Kidney (tissue), 14 donors: Measurements from ENCODE around the gene NUDT16L1. TPM values are rescaled to one million over a fixed set of nuclear protein-coding genes. Genes with fewer than 3 reads are reported as not detected.

Experiments
- DNase-seq, 5 donors: peaks; one replicate each; pipeline ENCODE4 v3.0.0-alpha.2; 2013 to 2020
- FAIRE-seq: peaks from 2 replicates; lab custom pipeline; 2012; peaks lifted over from hg19 to GRCh38; lab: Jason Lieb, UNC
- H3K27ac ChIP-seq, 2 donors: one replicate each; pipeline ENCODE4 v1.7.0; 2013; ENCODE audit warnings: low read depth in 2 of 2, low read length in 2 of 2, inconsistent platforms in 1 of 2
- H3K27me3 ChIP-seq: one replicate; pipeline ENCODE4 v1.7.1; 2013; ENCODE audit warnings: low read length, inconsistent platforms; ENCODE audit not compliant: control insufficient read depth, insufficient read depth
- H3K36me3 ChIP-seq, 3 donors: one replicate each; pipeline versions ENCODE4 v1.7.0 to v1.7.1; 2013; ENCODE audit warnings: low read length in 3 of 3, control low read depth in 1 of 3, inconsistent platforms in 1 of 3; ENCODE audit not compliant: insufficient read depth in 3 of 3, control insufficient read depth in 2 of 3
- H3K4me1 ChIP-seq, 3 donors: one replicate each; pipeline versions ENCODE4 v1.7.0 to v1.7.1; 2013; ENCODE audit warnings: low read length in 3 of 3, inconsistent platforms in 1 of 3, low read depth in 1 of 3; ENCODE audit not compliant: control insufficient read depth in 2 of 3, insufficient read depth in 2 of 3
- H3K4me3 ChIP-seq, 3 donors: one replicate each; pipeline versions ENCODE4 v1.7.0 to v1.8.1; 2013; ENCODE audit warnings: low read length in 3 of 3, control low read depth in 1 of 3, inconsistent platforms in 1 of 3
- H3K9ac ChIP-seq, 3 donors: one replicate each; pipeline versions ENCODE4 v1.7.0 to v1.7.1; 2013; ENCODE audit warnings: low read length in 3 of 3, control low read depth in 1 of 3, inconsistent platforms in 1 of 3
- H3K9me3 ChIP-seq, 3 donors: one replicate each; pipeline versions ENCODE4 v1.7.0 to v1.7.1; 2013; ENCODE audit warnings: low read length in 3 of 3, control low read depth in 1 of 3, inconsistent platforms in 1 of 3; ENCODE audit not compliant: control insufficient read depth in 2 of 3, insufficient read depth in 1 of 3
- CTCF ChIP-seq: IDR thresholded peaks from 3 replicates; pipeline ENCODE4 v1.5.1; 2012; ENCODE audit warnings: mild to moderate bottlenecking, moderate library complexity, borderline replicate concordance; ENCODE audit not compliant: insufficient read depth; ENCODE audit errors: extremely low read depth
- intact Hi-C: fragments of 100-400 bp; cut with DNase I; formaldehyde crosslinking; loops from one replicate; pipeline ENCODE4 v1.11.1; 2022
- polyA plus RNA-seq: library from polyadenylated mRNA; stranded (reverse); fragments of 350-450 nt; fragmentation: Illumina TruSeq; extraction: RNeasy Lipid Tissue Mini Kit (QIAGEN cat#74804); gene quantifications from one replicate; pipeline ENCODE4 v1.2.3, GENCODE V29; 2014; ENCODE audit warnings: low read depth, low replicate concordance; ENCODE audit not compliant: insufficient read depth
- total RNA-seq: library from RNA; stranded (reverse); fragmentation: NEBNext Ultra II Directional; extraction: Animal tissue kit (Norgen Biotek cat#: 25700); gene quantifications from one replicate; pipeline ENCODE4 v1.2.1, GENCODE V29; 2021
- donor health status: control.
- donor health status: control.
- donor health status: control.
- donor health status: control.
- donor health status: control.
- donor health status: DM: yes; HTN: yes; CAD: no.
- donor health status: Normal renal cell carcinoma (clear cell type).

Gene NUDT16L1
- total and polyA plus RNA-seq, 2 donors from 2014 or later, result 30.6 to 69.4 TPM

GRCh38 chr16:4654011-4654963, 39.1 kb upstream of the NUDT16L1 start:
- H3K27ac ChIP-seq, result peak overlapping the region; percentile 75 to 84
- no peaks in the 10 kb centered on the region for H3K27me3 ChIP-seq
- intact Hi-C loops, result no loop called here
- H3K4me1 ChIP-seq, result peaks cover 0 to 28% (median 18%) of the 10 kb centered on the region in 3 donors
- H3K9ac ChIP-seq, result no peak overlapping the region
- no peak overlapping the region for H3K4me3 ChIP-seq
- no peak for TF ChIP-seq CTCF
- DNase-seq, result peak in 1 of 5 donors; percentile 52
- H3K36me3 ChIP-seq, result peaks cover 0 to 23% (median 11%) of the 10 kb centered on the region in 3 donors
- FAIRE-seq, result no peak
- no peaks in the 10 kb centered on the region for H3K9me3 ChIP-seq

GRCh38 chr16:4654964-4655590, 38.3 kb upstream of the NUDT16L1 start:
- peaks cover 0 to 34% (median 18%) of the 10 kb centered on the region in 3 donors for H3K4me1 ChIP-seq
- TF ChIP-seq CTCF, result no peak
- no peak overlapping the region for H3K9ac ChIP-seq
- peaks cover 0 to 23% (median 11%) of the 10 kb centered on the region in 3 donors for H3K36me3 ChIP-seq
- no peaks in the 10 kb centered on the region for H3K27me3 ChIP-seq
- no peaks in the 10 kb centered on the region for H3K9me3 ChIP-seq
- DNase-seq (no peak), FAIRE-seq (no peak)
- intact Hi-C loops, result no loop called here
- H3K4me3 ChIP-seq, result no peak overlapping the region
- peak overlapping the region; percentile 75 to 84 for H3K27ac ChIP-seq

GRCh38 chr16:4655801-4656200, 37.6 kb upstream of the NUDT16L1 start:
- FAIRE-seq, result no peak
- H3K9ac ChIP-seq, result no peak overlapping the region
- no peak overlapping the region for H3K27ac ChIP-seq
- intact Hi-C loops, result no loop called here
- peaks cover 0 to 23% (median 11%) of the 10 kb centered on the region in 3 donors for H3K36me3 ChIP-seq
- no peaks in the 10 kb centered on the region for H3K9me3 ChIP-seq
- no peak overlapping the region for H3K4me3 ChIP-seq
- TF ChIP-seq CTCF, result no peak
- H3K4me1 ChIP-seq, result peaks cover 0 to 37% (median 18%) of the 10 kb centered on the region in 3 donors
- DNase-seq, result no peak
- H3K27me3 ChIP-seq, result no peaks in the 10 kb centered on the region
